K562 (cell line): ENCODE results near the gene TOR1AIP1.

Experiments used
- ARHGAP35 ChIP-seq: fragments of 450-650 bp; IDR thresholded peaks from 2 replicates; pipeline ENCODE4 v1.6.1; 2018; ENCODE audit not compliant: partially characterized antibody
- GATAD2B ChIP-seq: fragments of 450-650 bp; IDR thresholded peaks from 2 replicates; pipeline ENCODE4 v1.6.1; 2017; ENCODE audit warnings: mild to moderate bottlenecking, borderline replicate concordance
- GTF2A2 ChIP-seq: IDR thresholded peaks from 2 replicates; pipeline ENCODE4 v1.6.1; 2016; ENCODE audit warnings: mild to moderate bottlenecking, missing genetic modification characterization, missing compliant biosample characterization
- MYNN ChIP-seq, 2 experiments: sonication (generic); formaldehyde crosslinking in 1 of 2; IDR thresholded peaks; 2 replicates each; pipeline versions ENCODE4 v1.5.0 to v1.6.1; 2016 to 2020; ENCODE audit warnings: antibody characterized with exemption in 1 of 2, missing genetic modification reagents in 1 of 2
- STAT5A ChIP-seq: IDR thresholded peaks from 2 replicates; pipeline ENCODE4 v1.6.1; 2012; ENCODE audit warnings: low read length, inconsistent platforms, borderline replicate concordance
- TAF9B ChIP-seq: fragments of 450-650 bp; IDR thresholded peaks from 2 replicates; pipeline ENCODE4 v1.6.1; 2018; ENCODE audit warnings: mild to moderate bottlenecking; ENCODE audit not compliant: partially characterized antibody
- ZNF274 ChIP-seq: IDR thresholded peaks from 2 replicates; pipeline ENCODE4 v1.6.1; 2011; ENCODE audit warnings: low read depth, mild to moderate bottlenecking, low read length, moderate library complexity, borderline replicate concordance
- TF ChIP-seq, protein P1 (sequence below), 2 experiments: IDR thresholded peaks; 2 replicates each; pipeline ENCODE4 v1.6.1; 2011; ENCODE audit warnings: borderline replicate concordance in 1 of 2, control low read depth in 1 of 2, low read depth in 1 of 2, low read length in 1 of 2, mild to moderate bottlenecking in 1 of 2, mixed read lengths in 1 of 2, moderate library complexity in 1 of 2; ENCODE audit not compliant: insufficient read depth in 1 of 2, insufficient read length in 1 of 2, poor library complexity in 1 of 2, severe bottlenecking in 1 of 2; ENCODE audit errors: extremely low read depth in 1 of 2
- TF ChIP-seq, protein P2 (sequence below): conservative IDR thresholded peaks from 2 replicates; pipeline ENCODE4 v1.6.1; 2011; ENCODE audit warnings: low read depth, mild to moderate bottlenecking, low read length; ENCODE audit not compliant: control insufficient read depth
- TF ChIP-seq, protein P3 (sequence below), 2 experiments: fragments of 200-800 bp in 1 of 2; sonication (Bioruptor generic) in 1 of 2; sonication (generic) in 1 of 2; formaldehyde crosslinking in 1 of 2; IDR thresholded peaks in 1 of 2; conservative IDR thresholded peaks in 1 of 2; 2 replicates each; pipeline versions ENCODE4 v1.5.0 to v1.6.1; 2016 to 2020; ENCODE audit warnings: missing compliant biosample characterization in 1 of 2, missing genetic modification characterization in 1 of 2, missing genetic modification reagents in 1 of 2

- TF ChIP-seq, protein P1, sequence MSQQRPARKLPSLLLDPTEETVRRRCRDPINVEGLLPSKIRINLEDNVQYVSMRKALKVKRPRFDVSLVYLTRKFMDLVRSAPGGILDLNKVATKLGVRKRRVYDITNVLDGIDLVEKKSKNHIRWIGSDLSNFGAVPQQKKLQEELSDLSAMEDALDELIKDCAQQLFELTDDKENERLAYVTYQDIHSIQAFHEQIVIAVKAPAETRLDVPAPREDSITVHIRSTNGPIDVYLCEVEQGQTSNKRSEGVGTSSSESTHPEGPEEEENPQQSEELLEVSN (IDR thresholded peaks at IDR 0.05; ENCODE audit: borderline replicate concordance in 1 of 2, extremely low read depth in 1 of 2, insufficient read depth in 1 of 2, insufficient read length in 1 of 2, low read depth in 1 of 2, low read length in 1 of 2, poor library complexity in 1 of 2, severe bottlenecking in 1 of 2), result no peak
- TF ChIP-seq, protein P2, sequence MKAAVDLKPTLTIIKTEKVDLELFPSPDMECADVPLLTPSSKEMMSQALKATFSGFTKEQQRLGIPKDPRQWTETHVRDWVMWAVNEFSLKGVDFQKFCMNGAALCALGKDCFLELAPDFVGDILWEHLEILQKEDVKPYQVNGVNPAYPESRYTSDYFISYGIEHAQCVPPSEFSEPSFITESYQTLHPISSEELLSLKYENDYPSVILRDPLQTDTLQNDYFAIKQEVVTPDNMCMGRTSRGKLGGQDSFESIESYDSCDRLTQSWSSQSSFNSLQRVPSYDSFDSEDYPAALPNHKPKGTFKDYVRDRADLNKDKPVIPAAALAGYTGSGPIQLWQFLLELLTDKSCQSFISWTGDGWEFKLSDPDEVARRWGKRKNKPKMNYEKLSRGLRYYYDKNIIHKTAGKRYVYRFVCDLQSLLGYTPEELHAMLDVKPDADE, result no peak
- no peak for TF ChIP-seq STAT5A
- TF ChIP-seq, protein P3, sequence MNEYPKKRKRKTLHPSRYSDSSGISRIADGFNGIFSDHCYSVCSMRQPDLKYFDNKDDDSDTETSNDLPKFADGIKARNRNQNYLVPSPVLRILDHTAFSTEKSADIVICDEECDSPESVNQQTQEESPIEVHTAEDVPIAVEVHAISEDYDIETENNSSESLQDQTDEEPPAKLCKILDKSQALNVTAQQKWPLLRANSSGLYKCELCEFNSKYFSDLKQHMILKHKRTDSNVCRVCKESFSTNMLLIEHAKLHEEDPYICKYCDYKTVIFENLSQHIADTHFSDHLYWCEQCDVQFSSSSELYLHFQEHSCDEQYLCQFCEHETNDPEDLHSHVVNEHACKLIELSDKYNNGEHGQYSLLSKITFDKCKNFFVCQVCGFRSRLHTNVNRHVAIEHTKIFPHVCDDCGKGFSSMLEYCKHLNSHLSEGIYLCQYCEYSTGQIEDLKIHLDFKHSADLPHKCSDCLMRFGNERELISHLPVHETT (CRISPR knock-in tag; conservative IDR thresholded peaks at IDR 0.05 in 1 of 2, IDR thresholded peaks at IDR 0.05 in 1 of 2), result no peak
- TF ChIP-seq GATAD2B, result no peak
- TF ChIP-seq ZNF274, result no peak
- no peak for TF ChIP-seq TAF9B
- TF ChIP-seq MYNN (IDR thresholded peaks at IDR 0.05), result no peak
- TF ChIP-seq MYNN (CRISPR knock-in tag; IDR thresholded peaks at IDR 0.05), result no peak
- TF ChIP-seq ARHGAP35, result no peak
- TF ChIP-seq GTF2A2 (tag), result no peak
Measured at GRCh38 chr1:179917601-179918429, 35.7 kb downstream of the TOR1AIP1 start.
